Measurements from ENCODE around the gene ABCB9. TPM values are rescaled to one million over a fixed set of nuclear protein-coding genes. Genes with fewer than 3 reads are reported as not detected.

The ABCB9 gene
- total RNA-seq, 6 experiments from 2014 or later: 0.48 to 1.4 (median 0.94) TPM

- Histone ChIP-seq H3K4me1 (peaks cover 0 to 45% (median 22%) of the 10 kb centered on the region in 4 donors), H3K36me3 (peaks cover 0 to 31% (median 8%) of the 10 kb centered on the region in 4 donors), H3K4me3 (no peak overlapping the region), H3K27ac (peak overlapping the region; percentile 21 to 58 (median 53)), H3K9me3 (no peaks in the 10 kb centered on the region), H3K27me3 (no peaks in the 10 kb centered on the region)
- 9% methylated on average over 23 of the region's 34 CpGs for whole genome bisulfite sequencing (ENCODE audit: insufficient coverage, low coverage, low lambda C conversion rate, missing lambda C conversion rate)
- intact Hi-C loops (cut with DNase I): loop anchor here in 1 of 2 donors (10.0 kb wide), 1 partner anchor 250 kb away; the partner anchor contains the start of genes MPHOSPH9 and MTRFR
- DNase-seq (peak; percentile 81 to 82 (median 82)), ATAC-seq (peak; percentile 54 to 66 (median 58))
- no peak for TF ChIP-seq POLR2A (IDR thresholded peaks at IDR 0.05)
- no peak for TF ChIP-seq CTCF (IDR thresholded peaks at IDR 0.05)
These were observed 18.5 kb upstream of the ABCB9 start for GRCh38 chr12:122984612-122985337.

- Histone ChIP-seq H3K27ac (peak overlapping the region; percentile 21 to 58 (median 53)), H3K9me3 (no peaks in the 10 kb centered on the region), H3K36me3 (peaks cover 0 to 26% (median 8%) of the 10 kb centered on the region in 4 donors), H3K27me3 (no peaks in the 10 kb centered on the region), H3K4me3 (no peak overlapping the region), H3K4me1 (peaks cover 0 to 49% (median 23%) of the 10 kb centered on the region in 4 donors)
- ATAC-seq: peak in 1 of 4 donors; percentile 2
- TF ChIP-seq CTCF (IDR thresholded peaks at IDR 0.05) (no peak), POLR2A (IDR thresholded peaks at IDR 0.05) (no peak)
- 5% methylated on average over 3 of the region's 9 CpGs for WGBS (ENCODE audit: insufficient coverage, low coverage, low lambda C conversion rate, missing lambda C conversion rate)
- peak in 1 of 3 donors; percentile 59 for DNase-seq
- intact Hi-C loops (cut with DNase I): loop anchor here in 1 of 2 donors (10.0 kb wide), 1 partner anchor 251 kb away; the partner anchor contains the start of genes MPHOSPH9 and MTRFR
These were observed 17.7 kb upstream of the ABCB9 start for GRCh38 chr12:122983789-122984515.

- Histone ChIP-seq H3K4me1 (peaks cover 0 to 49% (median 23%) of the 10 kb centered on the region in 4 donors), H3K27me3 (no peaks in the 10 kb centered on the region), H3K9me3 (no peaks in the 10 kb centered on the region), H3K27ac (peak overlapping the region in 2 of 3 donors; percentile 21 to 58), H3K36me3 (peaks cover 0 to 21% (median 8%) of the 10 kb centered on the region in 4 donors), H3K4me3 (no peak overlapping the region)
- DNase-seq (peak in 1 of 3 donors; percentile 43), ATAC-seq (peak in 1 of 4 donors; percentile 1)
- 63% methylated on average over 9 of the region's 21 CpGs for WGBS (ENCODE audit: insufficient coverage, low coverage, low lambda C conversion rate, missing lambda C conversion rate)
- TF ChIP-seq CTCF (IDR thresholded peaks at IDR 0.05): no peak
- no peak for TF ChIP-seq POLR2A (IDR thresholded peaks at IDR 0.05)
- intact Hi-C loops (cut with DNase I): loop anchor here in 1 of 2 donors (10.0 kb wide), 1 partner anchor 252 kb away; the partner anchor contains the start of genes MPHOSPH9 and MTRFR
These were observed 16.9 kb upstream of the ABCB9 start for GRCh38 chr12:122982963-122983788.

- no peak overlapping the region for H3K27ac ChIP-seq
- ATAC-seq (no peak), DNase-seq (peak in 1 of 3 donors; percentile 51)
- peaks cover 0 to 17% (median 5%) of the 10 kb centered on the region in 4 donors for H3K36me3 ChIP-seq
- H3K4me1 ChIP-seq: peaks cover 0 to 49% (median 23%) of the 10 kb centered on the region in 4 donors
- intact Hi-C loops (cut with DNase I): loop anchor here in 1 of 2 donors (10.0 kb wide), 1 partner anchor 252 kb away; the partner anchor contains the start of genes MPHOSPH9 and MTRFR
- 35% methylated on average over 2 of the region's 11 CpGs for WGBS (ENCODE audit: insufficient coverage, low coverage, low lambda C conversion rate, missing lambda C conversion rate)
- no peak overlapping the region for H3K4me3 ChIP-seq
- no peaks in the 10 kb centered on the region for H3K27me3 ChIP-seq
- no peaks in the 10 kb centered on the region for H3K9me3 ChIP-seq
- TF ChIP-seq POLR2A (IDR thresholded peaks at IDR 0.05): no peak
- no peak for TF ChIP-seq CTCF (IDR thresholded peaks at IDR 0.05)
These were observed 16.2 kb upstream of the ABCB9 start for GRCh38 chr12:122982477-122982815.

All from right lobe of liver (tissue), 6 donors.